ENCODE results near the gene USB1.

The USB1 gene

GRCh38 chr16:58000706-58001676, at the start of gene USB1:
Gene USB1 (plus strand): TSS chr16:58001407. CDS start chr16:58001484, 77 bp downstream.
- DNase-seq (ENCODE audit: low spot score) = peak; percentile 82

- no peak for DNase-seq (ENCODE audit: low spot score)
These were observed 48.3 kb upstream of the USB1 start for GRCh38 chr16:57952909-57953308.

GRCh38 chr16:57953857-57954256, 47.4 kb upstream of the USB1 start:
- DNase-seq (ENCODE audit: low spot score) = no peak

GRCh38 chr16:57955572-57956188, 45.5 kb upstream of the USB1 start:
- DNase-seq (ENCODE audit: low spot score) = no peak

- no peak for DNase-seq (ENCODE audit: low spot score)
These were observed 44.9 kb upstream of the USB1 start for GRCh38 chr16:57956270-57956808.

- DNase-seq (ENCODE audit: low spot score) = no peak
These were observed 44.1 kb upstream of the USB1 start for GRCh38 chr16:57956924-57957672.

GRCh38 chr16:57957673-57958392, 43.4 kb upstream of the USB1 start:
- DNase-seq (ENCODE audit: low spot score) = no peak

GRCh38 chr16:57958544-57958943, 42.7 kb upstream of the USB1 start:
- DNase-seq (ENCODE audit: low spot score) = no peak

GRCh38 chr16:57959121-57959520, 42.1 kb upstream of the USB1 start:
- DNase-seq (ENCODE audit: low spot score) = no peak

GRCh38 chr16:57959804-57960203, 41.4 kb upstream of the USB1 start:
- no peak for DNase-seq (ENCODE audit: low spot score)

- no peak for DNase-seq (ENCODE audit: low spot score)
These were observed 40.9 kb upstream of the USB1 start for GRCh38 chr16:57960310-57960709.

GRCh38 chr16:57960826-57961472, 40.3 kb upstream of the USB1 start:
- DNase-seq (ENCODE audit: low spot score) = no peak

GRCh38 chr16:57961538-57961937, 39.7 kb upstream of the USB1 start:
- DNase-seq (ENCODE audit: low spot score) = no peak

GRCh38 chr16:57962046-57962445, 39.2 kb upstream of the USB1 start:
- no peak for DNase-seq (ENCODE audit: low spot score)

GRCh38 chr16:57962756-57963155, 38.5 kb upstream of the USB1 start:
- DNase-seq (ENCODE audit: low spot score) = no peak

- DNase-seq (ENCODE audit: low spot score) = no peak
These were observed 37.0 kb upstream of the USB1 start for GRCh38 chr16:57964157-57964700.

GRCh38 chr16:57966204-57966771, 34.9 kb upstream of the USB1 start:
- no peak for DNase-seq (ENCODE audit: low spot score)

GRCh38 chr16:57966986-57967385, 34.2 kb upstream of the USB1 start:
- DNase-seq (ENCODE audit: low spot score) = no peak

- DNase-seq (ENCODE audit: low spot score) = no peak
These were observed 33.3 kb upstream of the USB1 start for GRCh38 chr16:57967916-57968315.

GRCh38 chr16:57969451-57970123, 31.6 kb upstream of the USB1 start:
- DNase-seq (ENCODE audit: low spot score) = no peak
